ENCODE measurements around the gene PLBD2. TPM values are rescaled to one million over a fixed set of nuclear protein-coding genes. Genes with fewer than 3 reads are reported as not detected.
"Not testable (repeated sequence)": the region's sequence is repeated elsewhere in the genome, so short reads cannot be mapped to it uniquely, and the experiment has no call there.

The PLBD2 gene
- polyA plus RNA-seq, 4 donors = 2.2 to 32.4 (median 6.7) TPM

GRCh38 chr12:113345318-113345717 lies 13.1 kb upstream of the PLBD2 start:
- WGBS, 3 donors = 94 to 97% (median 95%) methylated on average over 6 of the region's 6 CpGs

GRCh38 chr12:113346353-113346752 lies 12.0 kb upstream of the PLBD2 start:
- WGBS, 3 donors = 84 to 86% (median 86%) methylated on average over 5 of the region's 5 CpGs
- Histone ChIP-seq H3K36me3 (ENCODE audit: control insufficient read depth in 3 of 3, insufficient read depth in 2 of 3, low read depth in 1 of 3, low read length in 3 of 3) (no peaks in the 10 kb centered on the region), H3K4me1 (ENCODE audit: control insufficient read depth in 3 of 3, insufficient read depth in 2 of 3, low read depth in 1 of 3, low read length in 2 of 3) (no peaks in the 10 kb centered on the region), H3K9me3 (ENCODE audit: control insufficient read depth in 2 of 2, insufficient read depth in 1 of 2, low read depth in 1 of 2, low read length in 1 of 2) (no peaks in the 10 kb centered on the region), H3K4me3 (ENCODE audit: low read depth in 1 of 3, low read length in 3 of 3) (no peak overlapping the region), H3K27me3 (ENCODE audit: control insufficient read depth in 3 of 3, insufficient read depth in 3 of 3, low read length in 3 of 3) (peaks cover 0 to 4% (median 0%) of the 10 kb centered on the region in 3 donors), H3K27ac (ENCODE audit: low read depth in 1 of 3, low read length in 2 of 3) (no peak overlapping the region)
- FAIRE-seq = no peak
- no peak for DNase-seq

More at GRCh38 chr12:113345318-113345717, 13.1 kb upstream of the PLBD2 start:
- H3K27ac ChIP-seq (ENCODE audit: low read depth in 1 of 3, low read length in 2 of 3) = no peak overlapping the region
- no peaks in the 10 kb centered on the region for H3K9me3 ChIP-seq (ENCODE audit: control insufficient read depth in 2 of 2, insufficient read depth in 1 of 2, low read depth in 1 of 2, low read length in 1 of 2)
- no peak overlapping the region for H3K4me3 ChIP-seq (ENCODE audit: low read depth in 1 of 3, low read length in 3 of 3)
- no peaks in the 10 kb centered on the region for H3K36me3 ChIP-seq (ENCODE audit: control insufficient read depth in 3 of 3, insufficient read depth in 2 of 3, low read depth in 1 of 3, low read length in 3 of 3)
- no peaks in the 10 kb centered on the region for H3K4me1 ChIP-seq (ENCODE audit: control insufficient read depth in 3 of 3, insufficient read depth in 2 of 3, low read depth in 1 of 3, low read length in 2 of 3)
- FAIRE-seq (no peak), DNase-seq (no peak)
- peaks cover 0 to 4% (median 0%) of the 10 kb centered on the region in 3 donors for H3K27me3 ChIP-seq (ENCODE audit: control insufficient read depth in 3 of 3, insufficient read depth in 3 of 3, low read length in 3 of 3)

DNA sequence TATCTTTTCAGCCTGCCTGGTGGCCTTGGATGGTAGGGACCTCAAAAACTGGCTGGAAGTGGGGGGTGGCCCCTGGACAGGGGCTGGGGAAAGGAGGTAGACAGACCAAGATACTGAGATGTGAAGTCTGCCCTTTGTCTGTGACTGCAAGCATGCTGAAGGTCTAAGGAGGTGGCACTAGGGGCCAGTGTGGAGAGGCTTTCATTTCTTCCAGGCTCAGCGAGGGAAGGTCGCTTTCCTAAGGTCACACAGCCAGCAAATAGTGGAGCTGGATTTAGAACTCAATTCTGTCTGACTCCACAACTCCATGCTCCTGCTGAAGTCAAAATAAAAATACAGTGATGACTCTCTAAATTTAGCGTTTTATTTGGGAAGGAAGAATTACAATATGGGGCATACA lies 11.3 kb upstream of the PLBD2 start:
- Histone ChIP-seq H3K9me3 (ENCODE audit: control insufficient read depth in 2 of 2, insufficient read depth in 1 of 2, low read depth in 1 of 2, low read length in 1 of 2) (no peaks in the 10 kb centered on the region), H3K4me3 (ENCODE audit: low read depth in 1 of 3, low read length in 3 of 3) (no peak overlapping the region), H3K27me3 (ENCODE audit: control insufficient read depth in 3 of 3, insufficient read depth in 3 of 3, low read length in 3 of 3) (peaks cover 0 to 4% (median 0%) of the 10 kb centered on the region in 3 donors), H3K4me1 (ENCODE audit: control insufficient read depth in 3 of 3, insufficient read depth in 2 of 3, low read depth in 1 of 3, low read length in 2 of 3) (no peaks in the 10 kb centered on the region), H3K36me3 (ENCODE audit: control insufficient read depth in 3 of 3, insufficient read depth in 2 of 3, low read depth in 1 of 3, low read length in 3 of 3) (no peaks in the 10 kb centered on the region), H3K27ac (ENCODE audit: low read depth in 1 of 3, low read length in 2 of 3) (no peak overlapping the region)
- no peak for DNase-seq
- WGBS, 3 donors = 90 to 92% (median 91%) methylated on average over 3 of the region's 3 CpGs
- no peak for FAIRE-seq

- no peak overlapping the region for H3K27ac ChIP-seq (ENCODE audit: low read depth in 1 of 3, low read length in 2 of 3)
- 69 to 86% (median 75%) methylated on average over 2 of the region's 2 CpGs for WGBS, 3 donors
- no peaks in the 10 kb centered on the region for H3K4me1 ChIP-seq (ENCODE audit: control insufficient read depth in 3 of 3, insufficient read depth in 2 of 3, low read depth in 1 of 3, low read length in 2 of 3)
- no peak overlapping the region for H3K4me3 ChIP-seq (ENCODE audit: low read depth in 1 of 3, low read length in 3 of 3)
- DNase-seq = no peak
- no peaks in the 10 kb centered on the region for H3K36me3 ChIP-seq (ENCODE audit: control insufficient read depth in 3 of 3, insufficient read depth in 2 of 3, low read depth in 1 of 3, low read length in 3 of 3)
- no peak for FAIRE-seq
- H3K9me3 ChIP-seq (ENCODE audit: control insufficient read depth in 2 of 2, insufficient read depth in 1 of 2, low read depth in 1 of 2, low read length in 1 of 2) = no peaks in the 10 kb centered on the region
- peaks cover 0 to 4% (median 0%) of the 10 kb centered on the region in 3 donors for H3K27me3 ChIP-seq (ENCODE audit: control insufficient read depth in 3 of 3, insufficient read depth in 3 of 3, low read length in 3 of 3)
Measured at GRCh38 chr12:113347892-113348291, 10.5 kb upstream of the PLBD2 start.

DNA sequence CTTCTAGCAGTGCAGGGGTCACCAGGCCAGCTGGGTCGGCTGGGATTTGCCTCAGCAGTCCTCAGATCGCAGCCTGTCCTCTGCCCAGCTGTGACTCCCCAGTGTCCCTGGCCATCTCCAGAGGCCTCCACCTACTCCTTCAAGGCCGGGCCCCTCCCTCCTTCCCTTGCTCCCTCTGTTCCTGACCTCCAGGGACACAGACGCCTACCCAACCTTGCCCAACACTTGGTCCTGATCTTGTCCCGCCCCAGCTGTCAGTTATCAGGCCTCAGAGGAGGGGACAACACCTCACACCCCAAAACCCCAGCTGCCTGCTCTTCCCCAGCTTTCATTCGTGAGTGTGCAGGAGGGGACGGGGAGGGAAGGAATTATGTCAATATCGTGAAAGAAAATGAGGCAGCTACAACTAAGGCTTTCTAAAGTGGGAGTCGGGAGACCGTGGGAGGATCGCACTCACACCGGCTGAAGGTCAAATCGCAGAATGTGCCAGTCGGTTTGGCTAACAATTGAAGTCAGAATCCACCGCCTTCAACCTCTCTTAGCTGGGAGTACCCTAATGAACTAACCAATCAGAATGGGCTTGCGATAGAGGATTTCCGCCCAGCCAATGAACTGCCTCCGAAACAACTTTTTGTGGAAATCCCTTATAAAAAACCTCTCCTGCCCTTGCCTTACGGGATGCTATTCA lies 9.4 kb upstream of the PLBD2 start:
- Histone ChIP-seq H3K4me1 (ENCODE audit: control insufficient read depth in 3 of 3, insufficient read depth in 2 of 3, low read depth in 1 of 3, low read length in 2 of 3) (no peaks in the 10 kb centered on the region), H3K27ac (ENCODE audit: low read depth in 1 of 3, low read length in 2 of 3) (no peak overlapping the region), H3K36me3 (ENCODE audit: control insufficient read depth in 3 of 3, insufficient read depth in 2 of 3, low read depth in 1 of 3, low read length in 3 of 3) (no peaks in the 10 kb centered on the region), H3K27me3 (ENCODE audit: control insufficient read depth in 3 of 3, insufficient read depth in 3 of 3, low read length in 3 of 3) (peaks cover 0 to 4% (median 0%) of the 10 kb centered on the region in 3 donors), H3K4me3 (ENCODE audit: low read depth in 1 of 3, low read length in 3 of 3) (no peak overlapping the region), H3K9me3 (ENCODE audit: control insufficient read depth in 2 of 2, insufficient read depth in 1 of 2, low read depth in 1 of 2, low read length in 1 of 2) (no peaks in the 10 kb centered on the region)
- FAIRE-seq = no peak
- WGBS, 3 donors = 63 to 70% (median 70%) methylated on average over 19 of the region's 19 CpGs
- DNase-seq = no peak

DNA sequence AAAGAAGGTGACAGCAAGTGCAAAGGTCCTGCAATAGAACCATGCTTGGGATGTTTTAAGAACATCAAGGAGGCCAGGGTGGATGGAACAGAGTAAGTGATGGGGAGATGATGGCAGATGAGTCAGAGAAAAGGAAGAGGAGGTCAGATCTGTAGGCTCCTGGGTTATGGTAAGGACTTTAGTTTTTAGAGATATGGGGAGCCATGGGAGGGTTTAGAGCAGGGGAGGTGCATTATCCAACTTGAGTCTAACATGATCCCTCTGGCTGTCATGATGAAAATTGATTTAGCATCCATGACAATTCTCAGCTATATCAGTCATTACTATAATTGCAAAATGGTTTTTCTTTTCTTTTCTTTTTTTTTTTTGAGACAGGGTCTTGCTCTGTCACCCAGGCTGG lies 7.3 kb upstream of the PLBD2 start:
- FAIRE-seq (no peak), DNase-seq (no peak)
- H3K4me1 ChIP-seq (ENCODE audit: control insufficient read depth in 3 of 3, insufficient read depth in 2 of 3, low read depth in 1 of 3, low read length in 2 of 3) = no peaks in the 10 kb centered on the region
- H3K4me3 ChIP-seq (ENCODE audit: low read depth in 1 of 3, low read length in 3 of 3) = no peak overlapping the region
- H3K27me3 ChIP-seq (ENCODE audit: control insufficient read depth in 3 of 3, insufficient read depth in 3 of 3, low read length in 3 of 3) = peaks cover 0 to 4% (median 0%) of the 10 kb centered on the region in 3 donors
- no peak overlapping the region for H3K27ac ChIP-seq (ENCODE audit: low read depth in 1 of 3, low read length in 2 of 3)
- no peaks in the 10 kb centered on the region for H3K36me3 ChIP-seq (ENCODE audit: control insufficient read depth in 3 of 3, insufficient read depth in 2 of 3, low read depth in 1 of 3, low read length in 3 of 3)
- H3K9me3 ChIP-seq (ENCODE audit: control insufficient read depth in 2 of 2, insufficient read depth in 1 of 2, low read depth in 1 of 2, low read length in 1 of 2) = no peaks in the 10 kb centered on the region

GRCh38 chr12:113354192-113354591 lies 4.2 kb upstream of the PLBD2 start:
- not testable (repeated sequence) for H3K4me3 ChIP-seq (ENCODE audit: low read depth in 1 of 3, low read length in 3 of 3); H3K36me3 ChIP-seq (ENCODE audit: control insufficient read depth in 3 of 3, insufficient read depth in 2 of 3, low read depth in 1 of 3, low read length in 3 of 3); DNase-seq; H3K9me3 ChIP-seq (ENCODE audit: control insufficient read depth in 2 of 2, insufficient read depth in 1 of 2, low read depth in 1 of 2, low read length in 1 of 2); H3K27me3 ChIP-seq (ENCODE audit: control insufficient read depth in 3 of 3, insufficient read depth in 3 of 3, low read length in 3 of 3); FAIRE-seq; H3K4me1 ChIP-seq (ENCODE audit: control insufficient read depth in 3 of 3, insufficient read depth in 2 of 3, low read depth in 1 of 3, low read length in 2 of 3); H3K27ac ChIP-seq (ENCODE audit: low read depth in 1 of 3, low read length in 2 of 3)
- WGBS, 3 donors = 88 to 93% (median 89%) methylated on average over 7 of the region's 7 CpGs

- Histone ChIP-seq H3K27me3 (ENCODE audit: control insufficient read depth in 3 of 3, insufficient read depth in 3 of 3, low read length in 3 of 3) (no peaks in the 10 kb centered on the region), H3K4me3 (ENCODE audit: low read depth in 1 of 3, low read length in 3 of 3) (peak overlapping the region; percentile 80 to 87 (median 84)), H3K36me3 (ENCODE audit: control insufficient read depth in 3 of 3, insufficient read depth in 2 of 3, low read depth in 1 of 3, low read length in 3 of 3) (peaks cover 0 to 4% (median 0%) of the 10 kb centered on the region in 3 donors), H3K27ac (ENCODE audit: low read depth in 1 of 3, low read length in 2 of 3) (peak overlapping the region in 1 of 3 donors; percentile 87), H3K9me3 (ENCODE audit: control insufficient read depth in 2 of 2, insufficient read depth in 1 of 2, low read depth in 1 of 2, low read length in 1 of 2) (no peaks in the 10 kb centered on the region), H3K4me1 (ENCODE audit: control insufficient read depth in 3 of 3, insufficient read depth in 2 of 3, low read depth in 1 of 3, low read length in 2 of 3) (peaks cover 0 to 4% (median 0%) of the 10 kb centered on the region in 3 donors)
- 39 to 43% (median 41%) methylated on average over 11 of the region's 11 CpGs for WGBS, 3 donors
- DNase-seq (peak in 1 of 2 donors; percentile 21), FAIRE-seq (no peak)
Measured at GRCh38 chr12:113359133-113359938, 949 bp downstream of the PLBD2 start.
